Fibroblast of pulmonary artery (primary cell): ENCODE data around the gene RNF214.

Experiments
- DNase-seq: peaks from one replicate; pipeline ENCODE4 v3.0.0-alpha.2; 2010; ENCODE audit warnings: low read depth
- H3K4me3 ChIP-seq: replicated peaks from 2 replicates; pipeline ENCODE4 v1.5.1; 2011; ENCODE audit warnings: low read depth, mild to moderate bottlenecking, control low read depth, low read length, moderate library complexity
- TF ChIP-seq, protein P1 (sequence below): IDR thresholded peaks from 2 replicates; pipeline ENCODE4 v1.5.1; 2011; ENCODE audit warnings: mild to moderate bottlenecking, control low read depth, low read length, inconsistent platforms; ENCODE audit errors: missing control alignments

RNF214 gene

DNA sequence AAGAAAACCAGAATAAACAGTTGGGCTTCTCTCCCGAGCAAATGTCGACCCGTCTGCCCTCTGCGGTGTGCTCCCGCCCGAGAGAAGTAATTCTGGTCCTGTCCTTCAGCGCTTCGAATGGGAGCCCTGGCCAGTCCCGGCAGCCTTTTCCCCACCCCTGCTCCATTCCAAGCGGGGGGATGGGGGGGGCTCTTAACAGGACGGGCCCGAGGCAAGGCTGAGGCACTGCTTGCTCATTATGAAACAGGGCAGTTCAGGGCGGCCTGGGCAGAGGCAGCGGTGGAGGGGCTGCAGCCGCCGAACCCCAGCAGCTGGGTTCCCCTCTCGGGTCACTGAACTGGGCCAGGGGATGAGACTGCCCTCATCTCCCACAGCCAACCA, 67.8 kb downstream of the RNF214 start:
- TF ChIP-seq, protein P1, sequence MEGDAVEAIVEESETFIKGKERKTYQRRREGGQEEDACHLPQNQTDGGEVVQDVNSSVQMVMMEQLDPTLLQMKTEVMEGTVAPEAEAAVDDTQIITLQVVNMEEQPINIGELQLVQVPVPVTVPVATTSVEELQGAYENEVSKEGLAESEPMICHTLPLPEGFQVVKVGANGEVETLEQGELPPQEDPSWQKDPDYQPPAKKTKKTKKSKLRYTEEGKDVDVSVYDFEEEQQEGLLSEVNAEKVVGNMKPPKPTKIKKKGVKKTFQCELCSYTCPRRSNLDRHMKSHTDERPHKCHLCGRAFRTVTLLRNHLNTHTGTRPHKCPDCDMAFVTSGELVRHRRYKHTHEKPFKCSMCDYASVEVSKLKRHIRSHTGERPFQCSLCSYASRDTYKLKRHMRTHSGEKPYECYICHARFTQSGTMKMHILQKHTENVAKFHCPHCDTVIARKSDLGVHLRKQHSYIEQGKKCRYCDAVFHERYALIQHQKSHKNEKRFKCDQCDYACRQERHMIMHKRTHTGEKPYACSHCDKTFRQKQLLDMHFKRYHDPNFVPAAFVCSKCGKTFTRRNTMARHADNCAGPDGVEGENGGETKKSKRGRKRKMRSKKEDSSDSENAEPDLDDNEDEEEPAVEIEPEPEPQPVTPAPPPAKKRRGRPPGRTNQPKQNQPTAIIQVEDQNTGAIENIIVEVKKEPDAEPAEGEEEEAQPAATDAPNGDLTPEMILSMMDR = no peak
- DNase-seq = peak; percentile 26
- H3K4me3 ChIP-seq = no peak overlapping the region

DNA sequence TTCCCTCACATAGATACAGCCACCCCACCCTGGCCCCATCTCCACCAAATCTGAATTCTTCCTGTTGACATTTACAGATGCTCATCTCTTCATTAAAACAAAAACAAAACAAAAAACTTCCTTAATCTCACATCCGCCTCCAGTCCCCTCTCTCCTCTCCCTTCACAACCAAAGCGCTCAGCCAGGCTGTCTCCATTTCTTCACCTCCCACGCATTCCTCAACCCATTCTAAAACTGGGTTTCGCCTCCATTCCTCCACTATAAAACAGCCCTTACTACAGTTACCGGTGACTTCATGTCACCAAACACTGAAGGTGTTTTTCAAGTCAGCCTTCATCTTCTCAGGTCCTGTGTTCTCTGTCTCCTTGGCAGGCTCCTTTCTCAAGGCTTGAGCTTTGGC, 68.3 kb downstream of the RNF214 start:
- TF ChIP-seq, protein P1 = no peak
- peak; percentile 70 for DNase-seq
- no peak overlapping the region for H3K4me3 ChIP-seq

DNA sequence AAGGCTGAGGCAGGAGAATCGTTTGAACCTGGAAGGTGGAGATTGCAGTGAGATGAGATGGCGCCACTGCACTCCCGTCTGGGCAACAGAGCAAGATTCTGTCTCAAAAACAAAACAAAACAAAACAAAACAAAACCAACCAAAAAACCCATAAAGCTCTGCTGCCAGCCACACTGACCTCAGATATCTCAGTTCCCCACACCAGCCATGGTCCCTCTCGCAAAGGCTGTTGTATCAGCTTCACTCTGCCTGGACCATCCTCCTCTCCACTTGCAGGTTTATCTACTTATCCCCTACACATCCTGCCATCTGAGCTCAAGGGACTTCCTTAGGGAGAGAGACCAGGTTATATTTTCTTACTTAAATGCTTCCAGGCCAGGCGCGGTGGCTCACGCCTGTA, 69.8 kb downstream of the RNF214 start:
- H3K4me3 ChIP-seq = no peak overlapping the region
- no peak for DNase-seq
- TF ChIP-seq, protein P1 = no peak

DNA sequence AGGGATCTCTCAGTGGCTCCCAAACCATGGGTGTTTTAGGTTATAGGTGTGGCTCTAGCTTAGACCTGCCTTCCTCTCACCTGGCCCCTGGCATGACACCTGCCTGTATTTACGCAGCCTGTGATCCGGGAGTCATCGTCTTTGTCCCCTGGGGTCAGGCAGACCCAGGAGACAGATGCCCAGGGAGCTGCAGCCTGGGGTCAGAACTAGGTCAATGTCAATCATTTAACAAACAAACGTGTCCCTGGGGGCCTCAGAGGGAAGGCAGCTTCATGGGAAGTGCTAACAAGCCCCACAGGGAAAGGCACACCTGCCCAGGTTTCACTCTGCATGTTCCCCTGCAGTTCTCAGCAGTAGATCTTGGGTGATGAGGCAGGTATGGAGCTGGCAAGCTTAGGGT, 70.6 kb downstream of the RNF214 start:
- no peak for DNase-seq
- H3K4me3 ChIP-seq = no peak overlapping the region
- TF ChIP-seq, protein P1 = no peak

DNA sequence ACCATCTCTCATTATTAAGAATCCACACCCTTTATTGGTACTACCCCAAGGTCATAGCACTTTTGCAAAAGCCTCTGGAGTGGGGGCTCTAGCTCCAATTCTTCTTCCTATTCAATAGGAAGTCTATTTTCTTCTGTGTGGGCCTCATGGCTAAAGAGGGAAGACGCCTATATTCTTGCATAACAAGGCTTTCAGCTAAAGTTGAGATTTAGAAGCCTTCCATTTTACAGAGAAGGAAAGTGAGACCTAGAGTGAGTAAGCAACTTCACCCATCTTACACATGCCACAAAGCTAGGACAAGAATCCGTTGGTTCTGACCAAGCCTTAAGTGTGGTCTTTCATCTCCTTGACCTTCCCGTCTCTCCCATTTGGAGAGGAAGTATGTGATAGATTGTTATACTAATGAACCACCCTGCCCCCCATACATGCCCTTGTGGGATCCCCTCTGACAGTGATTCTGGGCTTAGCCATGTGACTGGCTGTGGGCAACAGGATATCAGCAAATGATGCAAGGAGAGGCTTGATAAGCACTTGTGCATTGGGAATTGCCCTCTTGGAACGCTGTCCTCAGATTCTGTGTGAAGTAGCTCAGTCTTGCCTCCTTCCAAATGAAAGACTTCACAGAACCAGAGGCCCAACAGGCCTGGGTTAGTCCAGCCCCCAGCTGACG, 71.3 kb downstream of the RNF214 start:
- TF ChIP-seq, protein P1 = no peak
- no peak overlapping the region for H3K4me3 ChIP-seq
- DNase-seq = no peak

DNA sequence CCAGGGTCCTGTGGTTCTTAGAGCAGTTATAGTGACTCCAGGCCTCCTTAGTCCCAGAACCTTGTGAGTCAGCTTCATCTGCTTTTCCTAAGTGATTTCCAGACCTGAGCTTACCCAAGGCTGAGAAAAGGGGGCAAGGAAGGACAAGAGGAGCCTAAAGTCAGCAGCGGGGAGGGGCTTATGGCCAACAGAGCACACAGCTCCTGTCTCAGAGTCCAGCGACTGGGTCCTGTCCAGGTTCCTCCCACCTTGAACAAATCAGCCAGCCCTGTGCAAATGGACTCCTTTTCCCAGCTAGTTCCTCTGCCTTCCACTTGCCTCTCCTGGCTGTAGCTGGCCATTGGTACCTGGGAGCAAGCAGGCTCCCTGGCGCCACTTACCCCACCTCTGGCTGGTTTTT, 72.7 kb downstream of the RNF214 start:
- TF ChIP-seq, protein P1 = no peak
- no peak overlapping the region for H3K4me3 ChIP-seq
- no peak for DNase-seq

DNA sequence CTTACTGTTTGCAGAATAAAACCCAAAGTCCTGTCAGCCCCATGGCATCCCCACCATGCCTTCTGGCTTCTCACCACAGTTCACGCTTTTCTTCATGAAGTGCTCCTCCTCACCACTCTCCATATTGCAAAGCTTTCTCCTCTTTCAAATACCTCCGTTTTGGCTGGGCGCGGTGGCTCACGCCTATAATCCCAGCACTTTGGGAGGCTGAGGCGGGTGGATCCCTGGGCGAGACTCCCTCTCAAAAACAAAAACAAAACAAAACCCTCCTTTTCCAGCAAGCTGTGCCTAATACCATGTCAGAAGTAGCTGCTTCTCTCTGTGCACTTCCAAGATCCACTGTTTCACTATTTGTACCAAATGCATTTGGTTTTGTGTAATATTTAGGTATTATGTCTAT, 76.8 kb downstream of the RNF214 start:
- TF ChIP-seq, protein P1 = no peak
- no peak overlapping the region for H3K4me3 ChIP-seq
- no peak for DNase-seq
